HUES6 (cell line): ENCODE data around the gene KRTAP16-1.

Experiments
- H3K27ac ChIP-seq: 2 replicates; pipeline ENCODE4 v1.7.0; 2013; ENCODE audit warnings: low read depth, mild to moderate bottlenecking, low read length, inconsistent platforms
- H3K27me3 ChIP-seq: 2 replicates; pipeline ENCODE4 v1.6.1; 2013; ENCODE audit warnings: low read length; ENCODE audit not compliant: control insufficient read depth, insufficient read depth
- H3K36me3 ChIP-seq: 2 replicates; pipeline ENCODE4 v1.6.1; 2013; ENCODE audit warnings: low read length; ENCODE audit not compliant: control insufficient read depth, insufficient read depth
- H3K4me1 ChIP-seq: 2 replicates; pipeline ENCODE4 v1.6.1; 2013; ENCODE audit warnings: low read length; ENCODE audit not compliant: control insufficient read depth, insufficient read depth
- H3K4me3 ChIP-seq: 2 replicates; pipeline ENCODE4 v1.5.1; 2013; ENCODE audit warnings: low read depth, low read length
- H3K9ac ChIP-seq: one replicate; pipeline ENCODE4 v1.6.1; 2013; ENCODE audit warnings: mild to moderate bottlenecking, low read length
- H3K9me3 ChIP-seq: 2 replicates; pipeline ENCODE4 v1.6.1; 2013; ENCODE audit warnings: low read depth, low read length; ENCODE audit not compliant: control insufficient read depth, insufficient read depth

Gene KRTAP16-1

DNA sequence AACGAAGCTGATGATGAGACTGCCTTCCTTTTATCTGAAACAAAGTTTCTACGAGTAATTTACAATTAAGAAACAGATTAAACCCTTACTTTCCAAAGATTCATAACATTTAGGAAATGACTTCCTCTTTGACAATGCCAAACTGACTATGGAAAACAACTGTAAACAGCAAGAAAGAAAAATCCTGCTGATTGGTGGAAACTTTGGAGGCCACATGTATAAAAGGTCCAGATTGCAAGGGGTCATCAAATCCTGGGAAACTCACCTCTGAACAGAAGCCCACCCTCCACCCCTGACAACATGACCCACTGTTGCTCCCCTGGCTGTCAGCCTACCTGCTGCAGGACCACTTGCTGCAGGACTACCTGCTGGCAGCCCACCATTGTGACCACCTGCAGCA is 44.0 kb downstream of the KRTAP16-1 start, which contains the start of gene KRTAP9-6:
TSS of gene KRTAP9-6 (plus strand) at position 301 of the 400 bp plus-strand sequence. CDS start at position 301, 0 bp downstream.
- no peaks in the 10 kb centered on the region for H3K4me1 ChIP-seq
- peaks cover 23% of the 10 kb centered on the region; the same call in 1 of the 2 replicates for H3K27me3 ChIP-seq
- H3K4me3 ChIP-seq: no peak within 1 kb of the TSS
- H3K27ac ChIP-seq: no peak within 1 kb of the TSS
- no peaks in the 10 kb centered on the region for H3K9me3 ChIP-seq
- H3K9ac ChIP-seq: no peak within 1 kb of the TSS
- no peaks in the 10 kb centered on the region for H3K36me3 ChIP-seq

DNA sequence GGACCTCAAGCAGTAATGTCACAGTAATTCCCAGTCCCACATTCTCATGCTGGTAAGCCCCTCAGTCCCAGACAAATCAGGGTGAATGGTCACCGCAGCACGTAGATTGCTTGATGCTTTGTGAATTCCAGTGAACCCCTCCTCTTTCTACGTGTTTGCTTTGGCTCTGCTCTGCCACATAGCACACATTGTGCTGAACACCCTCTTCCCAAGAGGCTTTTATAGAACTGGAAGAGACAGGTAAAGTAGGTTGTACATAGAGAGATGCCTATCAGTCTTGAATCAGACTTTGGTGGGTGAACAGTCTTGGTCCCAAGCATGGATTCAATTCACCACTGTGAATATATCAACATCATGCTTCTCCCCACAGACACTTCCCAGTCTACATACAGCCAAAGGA is 44.5 kb downstream of the KRTAP16-1 start:
- H3K9ac ChIP-seq: no peak overlapping the region
- peaks cover 23% of the 10 kb centered on the region; the same call in 1 of the 2 replicates for H3K27me3 ChIP-seq
- no peak overlapping the region for H3K4me3 ChIP-seq
- H3K4me1 ChIP-seq: no peaks in the 10 kb centered on the region
- H3K36me3 ChIP-seq: no peaks in the 10 kb centered on the region
- H3K9me3 ChIP-seq: no peaks in the 10 kb centered on the region
- no peak overlapping the region for H3K27ac ChIP-seq

DNA sequence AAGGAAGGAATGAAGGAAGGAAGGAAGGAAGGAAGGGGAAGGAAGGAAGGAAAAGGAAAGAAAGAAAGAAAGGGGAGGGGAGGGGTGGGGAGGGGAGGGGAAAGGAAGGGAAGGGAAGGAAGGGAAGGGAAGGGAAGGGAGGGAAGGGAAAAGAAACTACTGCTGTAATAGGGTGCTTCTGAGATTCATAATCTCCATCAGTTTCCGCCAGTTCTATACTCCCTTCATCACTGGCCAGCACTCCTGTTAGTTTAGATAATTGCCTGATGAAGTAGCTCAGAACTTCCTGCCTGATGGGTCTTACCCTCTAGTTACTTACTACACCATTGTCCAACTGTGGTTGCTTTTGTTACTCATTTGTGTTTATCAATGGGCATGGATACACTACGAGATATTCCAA is 45.9 kb downstream of the KRTAP16-1 start:
- Histone ChIP-seq H3K27ac (no peak overlapping the region), H3K4me3 (no peak overlapping the region), H3K9me3 (no peaks in the 10 kb centered on the region), H3K4me1 (no peaks in the 10 kb centered on the region), H3K9ac (no peak overlapping the region), H3K36me3 (no peaks in the 10 kb centered on the region), H3K27me3 (peaks cover 33% of the 10 kb centered on the region; the same call in 1 of the 2 replicates)

DNA sequence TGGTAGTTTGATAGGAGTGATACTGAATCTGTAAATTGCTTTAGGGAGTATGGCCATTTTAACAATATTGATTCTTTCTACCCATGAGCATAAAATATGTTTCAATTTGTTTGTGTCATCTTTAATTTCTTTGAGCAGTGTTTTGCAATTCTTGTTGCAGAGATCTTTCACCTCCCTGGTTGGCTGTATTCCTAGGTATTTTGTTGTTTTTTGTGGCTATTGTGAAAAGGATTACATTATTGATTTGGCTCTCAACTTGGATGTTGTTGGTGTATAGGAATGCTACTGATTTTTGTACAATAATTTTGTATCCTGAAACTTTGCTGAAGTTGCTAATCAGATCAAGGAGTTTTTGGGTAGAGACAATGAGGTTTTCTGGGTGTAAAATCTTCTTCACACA is 50.7 kb downstream of the KRTAP16-1 start:
- Histone ChIP-seq H3K27me3 (peaks cover 34% of the 10 kb centered on the region), H3K9me3 (no peaks in the 10 kb centered on the region), H3K36me3 (no peaks in the 10 kb centered on the region)

More for the DNA sequence above, 50.7 kb downstream of the KRTAP16-1 start:
- H3K4me1 ChIP-seq: no peaks in the 10 kb centered on the region
- no peak overlapping the region for H3K9ac ChIP-seq
- H3K27ac ChIP-seq: no peak overlapping the region
- H3K4me3 ChIP-seq: no peak overlapping the region
